ENCODE results near the gene LIPA.
"Not testable (repeated sequence)": the region's sequence is repeated elsewhere in the genome, so short reads cannot be mapped to it uniquely, and the experiment has no call there.

The LIPA gene

DNA sequence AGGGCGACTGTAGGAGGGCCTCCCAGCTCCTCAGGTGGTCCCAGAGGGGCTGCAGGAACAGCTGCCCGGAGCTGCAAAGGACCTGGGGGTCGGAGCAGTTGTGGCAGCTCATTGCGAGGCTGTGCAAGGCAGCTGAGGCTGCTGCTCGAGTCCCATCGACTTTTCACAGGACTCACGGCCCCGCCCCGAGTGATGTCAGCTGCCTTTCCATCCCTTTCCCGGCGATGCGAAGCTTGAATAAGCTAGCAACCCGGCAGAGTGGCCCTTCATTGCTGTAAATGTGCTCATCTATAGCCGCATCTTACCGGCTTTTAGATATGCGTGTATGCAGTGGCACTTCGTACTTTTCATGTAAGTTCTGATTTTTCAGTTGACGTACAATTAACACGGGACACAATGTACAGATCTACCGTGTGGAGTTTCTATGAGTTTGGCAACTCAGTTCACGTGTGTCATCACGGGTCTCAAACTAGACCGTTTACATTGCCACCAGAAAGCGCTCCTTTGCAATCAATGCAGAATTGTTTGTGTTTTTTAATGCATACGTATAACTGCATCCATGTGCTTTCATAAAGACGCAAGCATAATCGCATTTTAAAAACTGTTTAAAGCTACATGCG is 44.3 kb downstream of the LIPA start, which contains the start of gene CH25H:
Gene CH25H (minus strand): TSS at position 137 of the 620 bp plus-strand sequence. CDS start 25 bp downstream, at position 112.
- peak; percentile 80 for DNase-seq

DNA sequence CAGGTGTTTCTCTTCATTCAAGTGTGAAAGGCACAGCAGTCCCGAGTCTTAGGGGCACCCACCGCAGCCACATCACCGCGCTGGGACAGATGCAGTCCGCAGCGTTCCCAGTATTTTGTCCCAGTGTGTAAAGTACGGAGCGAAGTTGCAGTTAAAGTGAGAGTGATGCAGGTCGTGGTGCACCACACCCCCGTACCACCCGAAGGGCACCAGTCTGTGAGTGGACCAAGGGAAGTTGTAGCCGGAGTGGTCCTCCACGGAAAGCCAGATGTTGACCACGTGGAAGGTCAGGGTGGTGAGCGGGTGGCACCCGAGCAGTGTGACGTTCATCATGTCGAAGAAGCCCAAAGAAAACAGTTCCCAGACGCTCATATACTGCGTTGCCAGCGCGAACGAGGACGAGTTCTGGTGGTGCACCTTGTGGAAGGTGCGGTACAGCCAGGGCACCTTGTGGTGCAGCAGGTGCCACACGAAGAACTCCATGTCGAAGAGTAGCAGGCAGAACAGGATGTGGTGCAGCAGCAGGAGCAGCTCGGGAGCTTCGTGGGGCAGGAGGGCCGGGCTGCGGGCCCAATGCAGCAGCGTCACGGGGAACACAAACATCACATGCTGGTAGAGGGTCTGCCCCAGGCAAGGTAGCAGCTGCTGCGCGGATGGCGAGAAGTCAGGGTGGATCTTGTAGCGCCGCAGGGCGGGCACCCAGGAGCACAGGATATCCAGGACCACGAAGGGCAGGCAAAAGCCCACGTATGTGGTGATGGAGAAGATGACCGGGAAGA is 45.0 kb downstream of the LIPA start:
- DNase-seq = no peak

DNA sequence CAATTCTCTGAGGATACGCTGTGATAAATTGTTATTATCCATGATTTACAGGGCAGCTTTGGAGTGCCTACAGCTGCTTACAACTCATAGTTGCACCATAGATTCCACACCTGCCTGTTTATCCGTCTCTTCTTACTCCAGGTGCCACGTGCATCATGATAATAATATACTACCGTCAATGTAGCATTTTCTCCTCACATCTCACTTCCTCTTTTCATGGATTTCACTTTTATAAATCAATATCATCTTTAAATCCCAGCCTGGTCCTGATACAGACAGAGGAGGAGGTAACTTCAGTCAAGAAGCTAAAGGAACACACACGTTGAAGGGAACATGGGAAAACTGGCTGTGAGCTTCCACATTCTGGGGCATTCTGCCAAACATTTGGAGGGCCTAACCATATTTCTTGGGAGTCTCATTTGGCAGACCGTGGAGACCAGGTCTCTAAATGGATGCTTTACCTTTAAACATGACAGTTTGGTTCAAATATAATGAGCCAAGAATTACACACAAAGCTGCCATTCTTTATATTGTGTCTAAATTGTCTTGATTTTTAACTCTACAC is 46.9 kb downstream of the LIPA start:
- DNase-seq = no peak

DNA sequence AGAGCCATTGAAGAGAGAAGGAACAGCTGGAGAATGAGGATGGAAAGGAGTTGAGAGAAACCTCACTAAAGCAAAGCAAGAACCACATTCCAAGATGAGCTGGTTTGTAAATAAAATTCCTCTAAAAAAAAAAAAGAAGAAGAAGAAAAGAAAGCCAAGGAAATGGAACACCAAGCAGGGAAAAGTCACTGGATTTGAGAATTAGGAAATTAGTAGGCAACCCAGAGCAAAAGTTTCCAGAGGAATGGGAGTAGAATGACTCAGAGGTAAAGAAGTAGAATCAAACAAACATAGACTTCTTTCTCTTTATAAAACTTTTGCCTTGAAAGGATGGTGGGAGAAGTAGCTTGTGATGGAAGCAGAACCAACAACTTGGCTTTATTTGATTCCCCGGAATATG is 48.3 kb downstream of the LIPA start:
- DNase-seq = no peak

DNA sequence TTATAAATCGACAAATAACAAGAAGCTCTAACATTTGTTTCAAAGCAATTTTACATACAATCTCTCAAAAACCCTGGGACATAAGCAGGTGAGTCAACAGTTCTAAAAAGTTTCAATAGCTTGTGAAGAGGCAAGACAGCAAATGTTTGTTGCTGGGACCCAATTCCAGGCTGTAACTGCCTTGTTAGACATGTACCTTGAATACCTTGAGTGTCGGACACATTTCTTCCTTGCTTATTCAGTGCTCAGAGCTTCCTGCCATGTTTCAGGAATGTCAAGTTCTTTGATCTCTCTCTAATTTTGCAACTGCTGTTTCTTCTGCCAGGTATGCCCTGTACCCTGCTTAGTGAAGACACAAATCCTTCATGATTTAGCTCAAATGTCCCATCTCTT is 49.5 kb downstream of the LIPA start:
- DNase-seq = no peak

DNA sequence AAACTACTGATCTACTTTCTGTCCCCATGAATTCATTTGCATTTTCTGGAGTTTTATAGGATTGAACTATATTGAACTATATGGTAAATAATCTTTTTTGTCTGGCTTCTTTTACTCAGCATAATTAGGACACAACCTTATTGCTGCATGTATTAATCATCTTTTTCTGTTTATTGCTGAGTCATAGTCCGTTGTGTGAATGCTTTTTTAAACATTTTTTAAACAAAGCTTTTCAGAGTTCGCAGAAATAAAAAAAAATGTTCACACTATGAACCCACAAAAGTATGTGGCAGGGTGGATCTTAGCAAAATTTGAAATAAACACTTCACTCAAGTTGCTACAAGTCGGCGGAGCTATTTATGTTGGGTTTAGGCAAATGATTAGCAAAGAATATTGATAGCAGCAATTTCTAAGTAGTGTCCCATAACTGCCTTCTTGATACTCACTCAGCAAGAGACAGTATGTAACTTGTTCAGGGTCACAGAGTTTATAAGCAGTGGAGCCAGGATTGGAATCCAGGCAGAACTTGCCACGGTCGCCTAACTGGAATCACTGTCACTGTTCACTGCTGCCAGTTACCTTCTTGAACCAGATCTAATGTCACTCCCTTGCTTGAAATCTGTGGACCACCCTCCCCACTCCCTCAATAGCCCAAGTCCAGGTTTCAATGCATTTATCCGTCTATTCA is 50.1 kb downstream of the LIPA start:
- DNase-seq = no peak

DNA sequence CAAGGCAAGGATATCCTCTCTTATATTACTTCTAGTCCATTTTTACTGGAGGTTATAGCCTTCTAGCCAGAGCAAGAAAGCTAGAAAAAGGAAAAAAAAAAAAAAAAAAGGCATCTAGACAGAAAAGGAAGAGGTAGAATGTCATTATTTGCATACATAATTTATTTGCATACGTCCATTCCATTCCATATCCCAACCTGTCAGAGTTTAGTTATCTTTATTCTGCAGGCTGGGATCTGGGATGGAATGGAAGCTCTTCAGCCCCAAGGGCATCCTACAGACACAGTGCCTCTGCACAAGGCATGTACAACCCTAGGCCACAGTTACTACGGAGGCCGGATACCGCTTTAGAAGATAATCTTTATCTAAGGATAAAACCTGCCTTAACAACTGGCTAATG is 54.1 kb downstream of the LIPA start:
- no peak for DNase-seq

DNA sequence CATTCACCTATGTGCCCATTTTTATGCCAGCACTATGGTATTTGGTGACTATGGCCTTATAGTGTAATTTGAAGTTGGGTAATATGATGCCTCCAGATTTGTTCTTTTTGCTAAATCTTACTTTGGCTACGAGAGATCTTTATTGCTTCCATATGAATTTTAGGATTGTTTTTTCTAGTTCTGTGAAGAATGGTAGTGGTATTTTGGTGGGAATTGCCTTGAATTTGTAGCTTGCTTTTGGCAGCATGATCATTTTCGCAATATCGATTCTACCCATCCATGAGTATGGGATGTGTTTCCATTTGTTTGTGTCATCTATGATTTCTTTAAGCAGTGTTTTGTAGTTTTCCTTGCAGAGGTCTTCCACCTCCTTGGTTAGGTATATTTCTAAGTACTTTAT is 60.3 kb downstream of the LIPA start:
- DNase-seq = not testable (repeated sequence)

DNA sequence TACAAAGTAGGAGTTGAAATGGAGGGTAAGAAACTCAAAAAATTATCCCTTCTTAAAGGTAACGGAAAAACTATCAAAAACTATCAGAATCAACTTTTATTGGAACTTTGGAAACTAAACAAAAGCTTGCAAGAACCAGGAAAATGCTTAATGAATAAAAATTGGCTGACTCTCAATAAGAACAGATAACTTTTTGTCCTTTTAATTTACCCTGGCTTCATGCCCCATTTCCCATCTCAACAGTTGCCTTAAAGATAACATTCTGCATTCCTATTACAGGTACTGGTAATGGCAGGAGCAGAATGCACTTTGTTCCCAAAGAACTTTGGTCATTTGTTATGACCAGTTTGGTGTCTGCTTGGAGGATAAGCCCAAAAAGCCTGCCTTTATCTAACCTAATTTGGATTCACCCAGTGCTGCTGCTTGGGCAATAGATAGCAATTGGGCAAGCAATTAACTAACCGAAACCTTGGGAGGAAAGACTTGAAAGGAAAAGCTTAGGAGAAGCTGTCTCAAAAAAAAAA is 62.3 kb downstream of the LIPA start:
- DNase-seq = no peak

DNA sequence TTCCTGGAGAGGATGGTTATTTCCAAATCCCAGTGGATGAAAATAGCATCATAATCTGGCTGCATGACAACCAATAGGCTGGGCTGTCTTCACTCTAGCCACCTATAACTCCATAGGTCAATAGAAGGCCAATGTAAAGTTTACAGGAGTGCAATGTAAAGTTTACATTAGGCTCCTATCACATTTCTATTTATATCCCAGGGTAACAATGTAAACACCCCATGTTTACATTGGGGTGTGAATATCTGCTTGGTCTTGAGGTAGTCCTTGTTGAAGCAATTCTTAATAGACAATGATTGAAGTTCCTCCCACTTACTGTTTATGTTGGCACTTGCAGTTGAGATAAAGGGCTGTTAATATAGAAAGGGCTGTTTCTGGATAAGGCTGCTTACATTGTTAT is 65.9 kb downstream of the LIPA start:
- no peak for DNase-seq

DNA sequence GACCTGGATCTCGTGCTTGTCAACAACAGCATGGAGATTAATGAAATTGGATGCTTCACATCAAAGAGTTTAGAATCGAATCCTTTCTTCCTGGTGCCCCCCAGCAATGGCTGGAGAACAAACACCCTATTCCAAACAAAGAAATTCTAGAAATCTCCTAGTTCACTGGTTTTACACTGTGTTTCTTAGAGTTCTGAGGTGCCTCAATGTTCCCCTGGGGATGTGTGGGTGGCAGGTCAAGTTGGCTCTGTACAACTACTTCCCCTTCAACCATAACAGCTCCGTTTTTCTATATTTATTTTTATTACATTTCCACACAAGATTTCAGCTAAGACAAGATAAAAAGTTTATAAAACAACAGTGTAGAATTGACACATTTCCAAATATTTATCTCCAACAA is 66.9 kb downstream of the LIPA start:
- no peak for DNase-seq

DNA sequence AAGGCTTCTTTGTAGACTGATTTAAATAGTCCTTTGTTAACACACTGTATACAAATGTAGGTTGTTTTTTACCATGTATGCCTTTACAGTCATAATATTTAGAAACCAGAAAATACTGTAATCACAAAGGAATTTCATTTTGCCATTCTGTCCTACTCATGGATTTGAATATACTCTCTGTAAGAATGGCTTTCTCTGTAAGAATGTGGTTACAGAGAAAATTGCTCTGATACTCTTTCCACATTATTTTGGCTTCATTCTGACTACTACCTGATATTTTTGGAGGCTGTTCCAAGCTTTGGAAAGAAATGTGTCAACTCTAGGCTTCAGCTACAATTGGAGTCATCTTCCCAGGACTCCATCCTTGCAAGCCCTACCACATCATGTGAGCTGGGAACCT is 68.0 kb downstream of the LIPA start:
- DNase-seq = no peak

DNA sequence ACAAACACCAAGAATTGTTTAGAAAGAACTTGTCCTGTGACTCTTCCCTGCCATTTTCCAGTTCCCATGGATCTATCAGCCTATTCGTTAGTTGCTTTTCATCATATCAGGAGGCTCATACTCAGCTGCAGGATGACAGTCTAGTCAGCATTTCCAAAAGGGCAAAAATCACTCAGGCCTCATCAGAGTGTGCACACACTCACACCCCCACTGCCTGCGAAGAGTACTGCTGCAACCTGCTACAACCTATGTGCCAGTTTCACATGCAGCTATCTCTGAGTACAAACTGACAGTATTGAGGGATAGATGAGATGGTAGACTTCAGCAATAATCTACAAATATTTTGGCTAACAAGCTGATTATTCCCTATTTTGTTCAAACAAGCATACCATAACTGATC is 68.7 kb downstream of the LIPA start:
- DNase-seq = no peak

DNA sequence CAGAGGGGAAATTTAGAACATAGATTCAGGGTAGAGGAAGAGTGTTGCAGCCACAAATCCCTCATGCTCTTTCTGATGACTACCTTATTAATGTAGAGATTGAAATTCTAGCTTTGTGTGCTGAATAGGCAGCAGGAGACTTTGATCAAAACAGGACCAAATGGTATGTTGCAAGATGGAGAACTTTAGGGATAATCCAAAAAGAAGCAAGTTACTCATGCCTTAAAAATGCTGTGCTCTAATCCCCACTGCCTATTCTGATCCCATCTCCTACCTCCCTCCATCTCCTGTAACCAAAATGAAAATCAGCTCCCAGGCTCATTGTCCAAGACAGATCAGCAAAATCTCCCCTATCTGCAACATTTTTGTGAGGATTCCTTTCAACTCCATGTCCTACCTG is 75.8 kb downstream of the LIPA start:
- no peak for DNase-seq

DNA sequence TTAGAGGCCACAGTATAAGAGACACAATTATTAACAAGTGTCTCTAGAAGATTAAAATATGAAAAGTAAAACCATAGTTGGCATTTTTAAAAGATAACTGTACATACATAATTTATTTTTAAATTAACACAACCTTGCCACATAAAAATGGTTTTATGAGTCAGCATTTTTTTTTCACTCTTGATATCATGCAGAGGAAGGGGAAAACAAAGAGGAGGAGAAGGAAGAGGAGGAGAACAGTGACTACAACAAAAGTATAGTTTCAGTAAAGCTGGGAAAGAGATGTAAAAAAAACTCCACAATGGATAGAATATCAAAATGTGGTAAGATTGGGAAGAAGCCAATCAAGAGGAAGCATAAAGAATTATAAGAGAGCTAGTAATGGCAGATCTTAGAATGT is 78.5 kb downstream of the LIPA start:
- no peak for DNase-seq

DNA sequence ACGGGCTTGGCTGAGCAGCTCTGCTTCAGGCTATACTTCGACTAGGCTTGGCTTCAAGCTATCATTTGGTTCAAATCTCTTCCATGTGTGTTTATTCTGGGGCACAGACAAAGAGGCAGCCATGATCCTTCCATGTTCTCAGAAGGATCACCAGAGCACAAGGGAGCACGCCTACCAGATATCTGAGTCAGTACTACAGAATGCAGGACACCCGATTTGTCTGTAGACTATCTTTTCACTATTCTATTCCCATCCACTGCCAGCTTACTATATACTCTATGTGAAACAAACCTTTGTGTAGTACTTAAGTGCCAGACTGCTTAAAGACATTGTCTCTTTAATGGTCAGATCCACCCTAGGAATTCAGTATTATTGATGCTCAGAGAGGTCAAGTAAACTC is 79.6 kb downstream of the LIPA start:
- no peak for DNase-seq

DNA sequence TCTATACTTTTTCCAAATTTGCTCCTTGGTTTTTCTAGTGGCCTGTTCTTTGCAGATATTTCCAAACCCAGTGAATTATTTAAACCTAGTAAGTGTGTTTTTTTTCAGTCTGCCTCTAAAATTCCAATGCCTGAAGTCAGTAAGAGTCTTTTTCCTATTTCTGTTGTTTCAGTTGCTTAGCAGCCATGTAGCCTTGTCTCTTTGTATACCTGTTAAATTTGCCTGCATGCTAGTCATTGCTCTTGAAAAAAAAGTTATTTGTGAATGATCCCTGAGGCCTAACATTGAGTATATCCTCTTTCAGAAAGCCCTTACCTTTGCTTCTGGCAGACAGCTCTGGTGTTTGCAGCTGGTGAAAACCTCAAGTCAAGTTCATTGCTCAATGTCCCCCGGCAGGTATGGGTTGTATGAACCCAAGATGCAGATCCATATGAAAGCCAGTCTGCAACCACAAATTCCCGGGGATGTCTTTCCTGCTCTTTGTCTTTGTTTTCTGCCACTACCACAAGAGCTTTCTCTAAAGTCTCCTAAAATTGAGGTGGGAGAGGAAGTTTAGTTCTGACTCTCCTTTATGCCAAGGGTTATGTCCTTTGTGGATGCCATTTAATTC is 80.2 kb downstream of the LIPA start:
- DNase-seq = no peak

DNA sequence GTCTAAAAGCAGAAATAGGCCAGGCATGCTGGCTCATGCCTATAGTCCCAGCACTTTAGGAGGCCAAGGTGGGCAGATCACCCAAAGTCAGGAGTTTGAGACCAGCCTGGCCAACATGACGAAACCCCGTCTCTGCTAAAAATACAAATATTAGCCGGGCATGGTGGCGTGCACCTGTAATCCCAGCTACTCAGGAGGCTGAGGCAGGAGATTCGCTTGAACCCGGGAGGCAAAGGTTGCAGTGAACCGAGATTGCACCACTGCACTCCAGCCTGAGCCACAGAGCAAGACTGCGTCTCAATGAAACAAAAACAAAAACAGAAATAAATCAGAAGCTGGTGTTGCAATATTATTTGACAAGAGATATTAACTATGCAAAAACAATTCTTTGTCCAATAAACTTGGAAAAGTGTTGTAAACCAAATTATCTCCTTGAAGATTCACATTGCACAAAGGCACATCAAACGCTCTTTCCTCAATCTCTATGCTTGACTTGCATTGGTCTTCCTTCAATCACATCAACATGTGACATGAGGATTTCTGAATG is 83.1 kb downstream of the LIPA start:
- not testable (repeated sequence) for DNase-seq

DNA sequence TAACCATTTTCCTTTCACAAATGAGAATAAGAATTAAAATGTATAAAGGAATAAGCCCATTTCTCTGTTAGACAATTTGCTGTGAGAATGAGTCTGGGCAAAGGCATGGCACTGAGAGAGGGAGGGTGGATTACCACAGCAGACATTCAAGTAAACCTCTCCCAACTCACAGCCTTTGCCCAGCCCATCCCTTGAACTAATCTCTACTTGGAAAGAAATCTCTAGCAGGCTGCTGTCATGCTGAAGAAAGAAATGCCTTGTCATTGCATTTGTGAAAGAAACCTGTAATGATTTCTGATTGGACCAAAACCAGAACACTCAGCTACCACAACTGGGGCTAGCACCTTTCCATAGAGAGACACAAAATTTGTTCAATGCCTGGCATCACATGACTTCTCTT is 83.7 kb downstream of the LIPA start:
- DNase-seq = no peak

DNA sequence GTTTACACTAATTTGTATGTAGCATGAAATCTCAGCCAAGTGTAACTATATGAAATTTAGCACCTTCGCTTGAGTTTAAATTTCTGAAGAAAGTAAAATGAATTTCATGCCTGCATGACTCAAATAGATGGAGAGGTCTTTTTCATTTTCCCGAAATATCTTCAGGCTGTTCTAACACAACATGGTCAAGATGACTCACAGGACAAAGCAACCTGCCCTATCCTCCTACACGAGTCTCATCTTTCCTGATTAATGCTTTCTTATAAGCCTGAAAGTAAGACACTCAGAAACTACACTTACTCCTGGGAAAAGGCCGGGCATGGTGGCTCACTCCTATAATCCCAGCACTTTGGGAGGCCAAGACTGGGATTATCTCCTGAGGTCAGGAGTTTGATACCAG is 85.7 kb downstream of the LIPA start:
- DNase-seq = no peak

DNA sequence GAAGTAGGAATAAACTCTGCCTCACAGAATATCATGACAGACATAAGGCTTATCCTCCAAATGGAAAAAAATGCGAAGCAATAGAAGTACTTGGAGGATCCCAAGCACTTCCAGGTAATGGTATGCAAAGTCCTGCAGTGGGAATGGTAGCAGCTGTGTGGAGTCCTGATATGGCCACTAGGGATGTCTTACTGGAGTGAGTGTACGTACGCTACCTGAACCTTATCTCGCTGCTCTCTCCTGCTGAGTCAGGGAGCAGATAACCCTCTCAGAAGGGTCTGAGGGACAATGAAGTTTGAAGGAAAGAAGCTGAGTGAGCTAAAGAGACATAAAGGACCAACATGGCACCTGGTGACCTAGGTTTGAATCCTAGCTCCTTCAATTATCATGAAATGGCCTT is 86.7 kb downstream of the LIPA start:
- DNase-seq = no peak

DNA sequence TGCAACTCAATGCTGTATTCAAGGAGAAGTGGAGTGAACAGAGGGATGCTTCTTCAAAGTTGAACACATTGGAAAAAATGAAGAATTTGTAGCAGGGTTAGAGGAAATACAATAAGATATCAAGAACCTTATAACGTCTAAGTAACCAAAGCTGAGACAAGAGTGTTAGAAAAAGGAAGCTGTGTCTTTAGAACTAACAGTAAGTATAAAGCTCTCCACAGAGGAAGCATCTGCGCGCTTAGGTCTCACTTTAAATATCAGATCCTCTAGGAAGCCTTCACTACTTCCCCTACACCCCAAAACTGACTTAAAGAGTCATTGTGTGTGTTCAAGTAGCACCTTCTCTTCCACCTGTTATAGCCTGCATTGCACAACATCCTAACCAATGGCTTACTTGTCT is 87.5 kb downstream of the LIPA start:
- peak; percentile 24 for DNase-seq
